A673 (cell line): ENCODE measurements around the gene PNN. TPM values are rescaled to one million over a fixed set of nuclear protein-coding genes. Genes with fewer than 3 reads are reported as not detected.
"Not testable (repeated sequence)": the region's sequence is repeated elsewhere in the genome, so short reads cannot be mapped to it uniquely, and the experiment has no call there.

Source experiments
- BruUV-seq: library from RNA; stranded (reverse); fragments of 400-500 nt; replicated peaks from 2 replicates; lab custom pipeline; 2021; lab: Mats Ljungman, UMichigan
- CTCF ChIA-PET: fragments of 300-600 bp; sonication (Branson Sonifier 250); formaldehyde crosslinking; loops from one replicate; lab custom pipeline; 2022; ENCODE audit warnings: antibody characterized with exemption; lab: Charles Lee
- POLR2A ChIA-PET: fragments of 300-600 bp; sonication (Branson Sonifier 250); formaldehyde crosslinking; loops from one replicate; lab custom pipeline; 2022; ENCODE audit warnings: antibody characterized with exemption; ENCODE audit not compliant: low non-redundant PET; lab: Charles Lee
- DNase-seq: peaks from one replicate; pipeline ENCODE4 v3.0.0-alpha.2; 2015; ENCODE audit warnings: low spot score
- H3K27ac ChIP-seq: fragments of 200-600 bp; sonication (generic); 2 replicates; pipeline ENCODE4 v1.5.1; 2016; ENCODE audit warnings: mixed run types, low read depth, mild to moderate bottlenecking, mixed read lengths, antibody characterized with exemption, low read length; ENCODE audit not compliant: poor library complexity, severe bottlenecking
- H3K27me3 ChIP-seq: fragments of 200-600 bp; sonication (generic); replicated peaks from 2 replicates; pipeline ENCODE4 v1.6.1; 2017; ENCODE audit warnings: mixed run types, low read depth, mild to moderate bottlenecking, mixed read lengths, antibody characterized with exemption, low read length; ENCODE audit not compliant: insufficient read depth, poor library complexity
- H3K36me3 ChIP-seq: fragments of 200-600 bp; sonication (generic); 2 replicates; pipeline ENCODE4 v1.6.1; 2016; ENCODE audit warnings: mixed run types, mild to moderate bottlenecking, mixed read lengths, antibody characterized with exemption, low read length; ENCODE audit not compliant: insufficient read depth, poor library complexity, severe bottlenecking
- H3K4me1 ChIP-seq: fragments of 200-600 bp; sonication (generic); 2 replicates; pipeline ENCODE4 v1.6.1; 2017; ENCODE audit warnings: mixed run types, mild to moderate bottlenecking, mixed read lengths, antibody characterized with exemption, low read length; ENCODE audit not compliant: insufficient read depth, poor library complexity, severe bottlenecking
- H3K4me3 ChIP-seq: fragments of 200-600 bp; sonication (generic); 2 replicates; pipeline ENCODE4 v1.5.1; 2016; ENCODE audit warnings: low read depth, mixed run types, mild to moderate bottlenecking, mixed read lengths, low read length; ENCODE audit not compliant: poor library complexity, severe bottlenecking
- H3K9me3 ChIP-seq: fragments of 200-600 bp; sonication (generic); 2 replicates; pipeline ENCODE4 v1.6.1; 2016; ENCODE audit warnings: mixed run types, low read depth, mild to moderate bottlenecking, mixed read lengths, antibody characterized with exemption, low read length; ENCODE audit not compliant: poor library complexity, severe bottlenecking
- EZH2 ChIP-seq: fragments of 200-600 bp; sonication (generic); IDR thresholded peaks from 2 replicates; pipeline ENCODE4 v1.6.1; 2017; ENCODE audit warnings: borderline replicate concordance, low read depth, mild to moderate bottlenecking, mixed read lengths, antibody characterized with exemption, low read length; ENCODE audit not compliant: poor library complexity, severe bottlenecking
- intact Hi-C: fragments of 100-400 bp; cut with micrococcal nuclease; formaldehyde crosslinking; loops from one replicate; pipeline ENCODE4 v1.10.0; 2022; ENCODE audit not compliant: unreplicated experiment
- total RNA-seq: library from RNA; stranded (reverse); gene quantifications from 2 replicates; pipeline ENCODE4 v1.2.3, GENCODE V29; 2021
- TF ChIP-seq, protein P1 (sequence below): fragments of 300-800, 200-600 bp; sonication (generic); conservative IDR thresholded peaks from 2 replicates; pipeline ENCODE4 v1.5.1; 2017; ENCODE audit warnings: low read depth, mild to moderate bottlenecking, antibody characterized with exemption, low read length, moderate library complexity, mixed read lengths

The PNN gene
- total RNA-seq, 1 experiment from 2014 or later: 146 TPM

DNA sequence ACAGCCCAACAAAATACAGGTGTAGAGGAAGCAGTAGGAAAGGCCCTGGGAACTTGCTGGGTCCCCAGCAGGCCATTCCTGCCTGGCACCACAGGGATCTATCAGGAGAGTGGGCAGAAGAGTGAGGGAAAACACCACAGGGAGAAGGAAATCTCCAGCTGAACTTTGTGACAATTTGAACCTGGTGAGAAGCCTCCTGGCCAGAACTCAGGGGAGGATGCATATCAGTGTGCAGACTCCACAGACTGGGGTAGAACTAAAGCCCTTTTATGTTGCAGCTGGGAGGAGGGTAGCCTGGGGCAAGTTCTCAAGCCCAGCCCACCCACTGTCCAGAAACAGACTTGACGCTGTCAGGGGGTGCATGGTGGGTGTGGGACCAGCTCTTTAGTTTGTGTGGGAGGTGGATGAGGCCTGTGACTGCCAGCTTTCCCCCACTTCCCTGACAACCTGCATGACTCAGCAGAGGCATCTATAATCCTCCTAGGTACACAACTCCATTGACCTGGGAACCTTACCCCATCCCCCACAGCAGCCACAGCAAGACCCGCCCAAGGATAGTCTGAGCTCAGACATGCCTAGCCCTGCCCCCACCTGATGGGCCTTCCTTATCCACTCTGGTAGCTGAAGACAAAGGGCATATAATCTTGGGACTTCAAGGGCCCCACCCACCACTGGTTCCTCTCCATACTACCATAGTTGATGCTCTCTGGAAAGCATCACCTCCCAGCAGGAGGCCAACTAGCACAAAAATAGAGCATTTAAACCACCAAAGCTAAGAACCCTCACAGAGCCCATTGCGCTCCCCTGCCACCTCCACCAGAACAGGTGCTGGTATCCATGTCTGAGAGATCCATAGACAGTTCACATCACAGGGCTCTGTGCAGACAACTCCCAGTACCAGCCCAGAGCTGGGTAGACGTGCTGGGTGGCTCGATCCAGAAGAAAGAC, 28.9 kb downstream of the PNN start:
- Histone ChIP-seq H3K27me3 (no peaks in the 10 kb centered on the region), H3K36me3 (no peaks in the 10 kb centered on the region), H3K4me3 (no peak overlapping the region), H3K27ac (no peak overlapping the region), H3K4me1 (no peaks in the 10 kb centered on the region), H3K9me3 (no peaks in the 10 kb centered on the region)
- POLR2A ChIA-PET: interaction anchor here (0.6 kb wide), 1 partner anchor 14 kb away, joined by 9 read pairs; no protein-coding TSS in a partner anchor
- intact Hi-C loops: no loop called here
- BruUV-seq: no TSS peak
- TF ChIP-seq, protein P1, sequence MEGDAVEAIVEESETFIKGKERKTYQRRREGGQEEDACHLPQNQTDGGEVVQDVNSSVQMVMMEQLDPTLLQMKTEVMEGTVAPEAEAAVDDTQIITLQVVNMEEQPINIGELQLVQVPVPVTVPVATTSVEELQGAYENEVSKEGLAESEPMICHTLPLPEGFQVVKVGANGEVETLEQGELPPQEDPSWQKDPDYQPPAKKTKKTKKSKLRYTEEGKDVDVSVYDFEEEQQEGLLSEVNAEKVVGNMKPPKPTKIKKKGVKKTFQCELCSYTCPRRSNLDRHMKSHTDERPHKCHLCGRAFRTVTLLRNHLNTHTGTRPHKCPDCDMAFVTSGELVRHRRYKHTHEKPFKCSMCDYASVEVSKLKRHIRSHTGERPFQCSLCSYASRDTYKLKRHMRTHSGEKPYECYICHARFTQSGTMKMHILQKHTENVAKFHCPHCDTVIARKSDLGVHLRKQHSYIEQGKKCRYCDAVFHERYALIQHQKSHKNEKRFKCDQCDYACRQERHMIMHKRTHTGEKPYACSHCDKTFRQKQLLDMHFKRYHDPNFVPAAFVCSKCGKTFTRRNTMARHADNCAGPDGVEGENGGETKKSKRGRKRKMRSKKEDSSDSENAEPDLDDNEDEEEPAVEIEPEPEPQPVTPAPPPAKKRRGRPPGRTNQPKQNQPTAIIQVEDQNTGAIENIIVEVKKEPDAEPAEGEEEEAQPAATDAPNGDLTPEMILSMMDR: no peak
- TF ChIP-seq EZH2: no peak
- DNase-seq: no peak
- CTCF ChIA-PET: no interaction called here

DNA sequence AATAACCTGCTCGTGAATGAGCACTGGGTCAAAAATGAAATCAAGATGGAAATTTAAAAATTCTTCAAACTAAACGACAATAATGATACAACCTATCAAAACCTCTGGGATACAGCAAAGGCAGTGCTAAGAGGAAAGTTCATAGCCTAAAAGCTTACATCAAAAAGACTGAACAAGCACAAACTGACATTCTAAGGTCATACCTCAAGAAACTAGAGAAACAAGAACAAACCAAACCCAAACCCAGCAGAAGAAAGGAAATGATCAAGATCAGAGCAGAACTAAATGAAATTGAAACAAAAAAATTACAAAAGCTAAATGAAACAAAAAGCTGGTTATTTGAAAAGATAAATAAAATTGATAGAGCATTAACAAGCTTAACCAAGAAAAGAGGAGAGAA, 32.4 kb downstream of the PNN start:
- BruUV-seq, intact Hi-C loops, H3K9me3 ChIP-seq, H3K4me1 ChIP-seq, DNase-seq, POLR2A ChIA-PET, CTCF ChIA-PET, H3K4me3 ChIP-seq, H3K27me3 ChIP-seq, H3K27ac ChIP-seq, H3K36me3 ChIP-seq: not testable (repeated sequence)

DNA sequence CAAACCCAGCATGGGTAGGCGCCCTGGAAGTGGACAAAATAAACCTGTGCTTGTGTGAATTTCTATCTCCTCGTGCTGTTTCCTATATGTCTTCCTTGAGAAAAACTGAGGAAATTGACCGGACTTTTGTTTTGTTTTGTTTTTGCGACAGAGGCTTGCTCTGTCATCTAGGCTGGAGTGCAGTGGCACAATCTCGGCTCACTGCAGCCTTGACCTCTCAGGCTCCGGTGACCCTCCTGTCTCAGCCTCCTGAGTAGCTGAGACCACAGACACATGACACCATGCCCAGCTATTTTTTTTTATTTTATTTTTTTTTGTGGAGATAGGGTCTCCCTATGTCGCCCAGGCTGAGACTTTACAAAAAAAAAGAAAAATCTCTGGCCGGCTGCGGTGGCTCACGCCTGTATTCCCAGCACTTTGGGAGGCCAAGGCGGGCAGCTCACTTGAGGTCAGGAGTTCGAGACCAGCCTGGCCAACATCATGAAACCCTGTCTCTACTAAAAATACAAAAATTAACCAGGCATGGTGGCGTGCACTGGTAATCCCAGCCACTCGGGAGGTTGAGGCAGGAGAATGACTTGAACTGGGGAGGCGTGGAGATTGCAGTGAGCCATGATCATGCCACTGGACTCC, 36.2 kb downstream of the PNN start:
- intact Hi-C loops: no loop called here
- no peak overlapping the region for H3K4me3 ChIP-seq
- H3K36me3 ChIP-seq: no peaks in the 10 kb centered on the region
- BruUV-seq: no TSS peak
- no peaks in the 10 kb centered on the region for H3K27me3 ChIP-seq
- no peak for DNase-seq
- CTCF ChIA-PET: no interaction called here
- no peaks in the 10 kb centered on the region for H3K9me3 ChIP-seq
- TF ChIP-seq, protein P1: no peak
- no peak for TF ChIP-seq EZH2
- POLR2A ChIA-PET: no interaction called here
- H3K27ac ChIP-seq: no peak overlapping the region
- no peaks in the 10 kb centered on the region for H3K4me1 ChIP-seq
